Measurements from ENCODE around the gene FGD4. TPM values are rescaled to one million over a fixed set of nuclear protein-coding genes. Genes with fewer than 3 reads are reported as not detected.

FGD4 gene
- total RNA-seq, 4 donors from 2014 or later = 42.6 to 69.4 (median 47.3) TPM

DNA sequence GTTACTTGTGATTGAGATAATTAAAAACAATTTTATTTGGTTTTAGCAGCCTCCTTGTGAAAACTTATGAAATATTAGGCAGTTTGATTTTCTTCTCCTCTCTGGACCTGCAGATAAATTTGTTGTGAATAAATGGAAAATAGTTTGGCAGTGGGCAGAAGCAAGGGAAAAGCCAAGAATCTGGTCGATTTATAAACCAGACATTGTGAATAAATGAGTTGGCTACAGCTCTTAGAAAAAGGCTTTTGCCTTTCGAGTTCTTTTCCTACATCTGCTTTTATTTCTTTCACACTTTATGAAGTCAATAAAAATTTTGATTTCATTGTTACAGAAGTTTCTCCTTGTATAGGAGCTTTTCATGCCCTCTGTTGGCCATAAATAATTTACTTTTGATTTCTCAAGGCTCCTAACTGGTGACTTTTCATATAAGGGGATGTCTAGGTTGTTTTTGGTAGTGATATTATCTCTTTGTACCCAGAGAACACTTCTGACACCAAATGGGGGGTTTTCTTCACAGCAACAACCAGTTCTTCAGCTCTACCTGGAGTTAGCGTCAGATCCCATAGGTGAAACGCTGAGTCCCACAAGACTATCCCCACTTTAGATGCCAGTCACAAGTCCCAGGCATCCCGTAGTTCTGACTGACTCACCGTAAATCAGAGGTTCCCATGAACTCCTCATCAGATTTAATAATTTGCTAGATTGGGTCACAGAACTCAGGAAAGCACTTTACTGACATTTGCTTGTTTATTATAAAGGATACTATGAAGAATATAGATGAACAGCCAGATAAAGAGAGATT is 143.3 kb downstream of the FGD4 start:
- Histone ChIP-seq H3K4me3 (no peak overlapping the region), H3K4me1 (peaks cover 40% of the 10 kb centered on the region), H3K27me3 (no peaks in the 10 kb centered on the region), H3K9me3 (no peaks in the 10 kb centered on the region), H3K27ac (peak overlapping the region; percentile 42), H3K36me3 (no peaks in the 10 kb centered on the region)
- no peak for TF ChIP-seq POLR2AphosphoS5 (IDR thresholded peaks at IDR 0.05)
- TF ChIP-seq, protein P1, sequence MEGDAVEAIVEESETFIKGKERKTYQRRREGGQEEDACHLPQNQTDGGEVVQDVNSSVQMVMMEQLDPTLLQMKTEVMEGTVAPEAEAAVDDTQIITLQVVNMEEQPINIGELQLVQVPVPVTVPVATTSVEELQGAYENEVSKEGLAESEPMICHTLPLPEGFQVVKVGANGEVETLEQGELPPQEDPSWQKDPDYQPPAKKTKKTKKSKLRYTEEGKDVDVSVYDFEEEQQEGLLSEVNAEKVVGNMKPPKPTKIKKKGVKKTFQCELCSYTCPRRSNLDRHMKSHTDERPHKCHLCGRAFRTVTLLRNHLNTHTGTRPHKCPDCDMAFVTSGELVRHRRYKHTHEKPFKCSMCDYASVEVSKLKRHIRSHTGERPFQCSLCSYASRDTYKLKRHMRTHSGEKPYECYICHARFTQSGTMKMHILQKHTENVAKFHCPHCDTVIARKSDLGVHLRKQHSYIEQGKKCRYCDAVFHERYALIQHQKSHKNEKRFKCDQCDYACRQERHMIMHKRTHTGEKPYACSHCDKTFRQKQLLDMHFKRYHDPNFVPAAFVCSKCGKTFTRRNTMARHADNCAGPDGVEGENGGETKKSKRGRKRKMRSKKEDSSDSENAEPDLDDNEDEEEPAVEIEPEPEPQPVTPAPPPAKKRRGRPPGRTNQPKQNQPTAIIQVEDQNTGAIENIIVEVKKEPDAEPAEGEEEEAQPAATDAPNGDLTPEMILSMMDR (IDR thresholded peaks at IDR 0.05) = no peak
- WGBS = 73% methylated on average over 6 of the region's 6 CpGs
- no peak for DNase-seq (ENCODE audit: low spot score in 2 of 2)

DNA sequence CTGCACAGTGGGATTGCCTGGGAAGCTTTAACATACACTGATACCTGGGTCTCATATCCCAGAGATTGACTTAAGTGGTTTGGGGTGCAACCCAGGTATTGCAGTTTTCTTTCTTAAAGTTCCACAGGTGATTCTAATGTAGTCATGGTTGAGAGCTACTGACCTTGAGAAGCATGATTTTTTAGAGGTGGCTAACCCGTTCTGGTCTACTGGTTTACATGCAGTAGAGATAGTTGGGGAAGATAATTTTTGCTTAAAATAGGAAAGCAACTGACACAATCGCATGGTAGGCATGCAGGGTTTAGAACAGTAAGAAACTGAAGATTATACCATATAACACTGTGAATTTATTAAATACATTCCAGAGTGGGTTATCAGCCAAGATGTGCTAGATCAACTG is 145.5 kb downstream of the FGD4 start:
- no peak overlapping the region for H3K27ac ChIP-seq
- no peaks in the 10 kb centered on the region for H3K36me3 ChIP-seq
- H3K27me3 ChIP-seq = no peaks in the 10 kb centered on the region
- WGBS = 84% methylated on average over 2 of the region's 2 CpGs
- TF ChIP-seq, protein P1 (IDR thresholded peaks at IDR 0.05) = no peak
- TF ChIP-seq POLR2AphosphoS5 (IDR thresholded peaks at IDR 0.05) (no peak), EP300 (IDR thresholded peaks at IDR 0.05) (no peak), POLR2A (IDR thresholded peaks at IDR 0.05) (no peak)
- no peak overlapping the region for H3K4me3 ChIP-seq
- H3K4me1 ChIP-seq = peaks cover 62% of the 10 kb centered on the region
- H3K9me3 ChIP-seq = no peaks in the 10 kb centered on the region
- no peak for DNase-seq (ENCODE audit: low spot score in 2 of 2)

DNA sequence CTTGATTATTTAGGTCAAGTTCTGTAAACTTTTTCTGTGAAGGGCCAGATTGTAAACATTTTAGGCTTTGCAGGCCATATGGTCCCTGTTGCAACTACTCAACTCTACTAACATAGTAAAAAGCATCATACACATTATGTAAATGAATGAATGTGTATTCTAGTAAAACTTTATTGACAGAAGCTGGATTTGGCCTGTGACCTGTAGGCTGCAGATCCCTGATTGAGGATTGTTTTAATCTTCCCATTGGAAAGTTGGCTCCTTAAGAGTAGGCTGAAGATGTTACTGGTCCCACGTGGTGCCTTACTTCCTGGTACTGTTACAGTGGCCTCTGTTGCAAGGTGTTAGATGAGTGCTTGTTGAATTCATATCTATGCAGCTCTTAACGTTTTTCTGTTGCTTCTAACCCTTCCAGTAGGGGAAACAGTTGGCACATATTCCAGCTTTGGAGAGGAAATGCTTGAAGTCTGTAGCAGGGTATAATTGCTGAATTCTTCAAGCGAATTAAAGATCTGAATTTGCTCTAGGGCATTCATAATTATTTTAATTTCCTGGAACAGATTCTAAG is 146.1 kb downstream of the FGD4 start:
- TF ChIP-seq, protein P1 (IDR thresholded peaks at IDR 0.05) = no peak
- TF ChIP-seq POLR2AphosphoS5 (IDR thresholded peaks at IDR 0.05) = no peak
- no peak for TF ChIP-seq POLR2A (IDR thresholded peaks at IDR 0.05)
- no peak for TF ChIP-seq EP300 (IDR thresholded peaks at IDR 0.05)
- no peak overlapping the region for H3K4me3 ChIP-seq
- WGBS = 12% methylated on average over 3 of the region's 3 CpGs
- H3K27me3 ChIP-seq = no peaks in the 10 kb centered on the region
- H3K27ac ChIP-seq = no peak overlapping the region
- H3K9me3 ChIP-seq = no peaks in the 10 kb centered on the region
- H3K36me3 ChIP-seq = no peaks in the 10 kb centered on the region
- DNase-seq (ENCODE audit: low spot score in 2 of 2) = no peak
- peaks cover 61% of the 10 kb centered on the region for H3K4me1 ChIP-seq

DNA sequence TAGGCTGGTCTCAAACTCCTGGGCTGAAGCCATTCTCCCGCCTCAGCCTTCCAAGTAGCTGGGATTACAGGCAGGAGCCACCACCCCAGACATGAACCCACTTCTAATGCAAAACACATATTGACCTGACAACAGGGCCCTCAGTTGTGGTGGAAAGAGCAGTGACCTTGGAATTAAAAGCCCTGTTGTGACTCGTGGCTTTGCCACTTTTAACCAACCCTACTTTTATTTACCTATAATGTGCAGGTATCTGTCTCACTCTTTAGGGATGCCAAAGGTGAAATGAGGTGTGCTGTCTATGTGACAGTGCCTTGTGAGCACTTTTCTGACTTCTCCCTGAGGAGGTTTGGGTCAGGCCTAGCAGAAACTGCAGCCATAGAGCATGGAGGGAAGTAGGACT is 146.9 kb downstream of the FGD4 start:
- H3K27me3 ChIP-seq = no peaks in the 10 kb centered on the region
- peaks cover 54% of the 10 kb centered on the region for H3K4me1 ChIP-seq
- no peak overlapping the region for H3K27ac ChIP-seq
- WGBS = 77% methylated on average over 2 of the region's 2 CpGs
- DNase-seq (ENCODE audit: low spot score in 2 of 2) = no peak
- TF ChIP-seq EP300 (IDR thresholded peaks at IDR 0.05) = no peak
- no peak for TF ChIP-seq POLR2A (IDR thresholded peaks at IDR 0.05)
- no peak for TF ChIP-seq POLR2AphosphoS5 (IDR thresholded peaks at IDR 0.05)
- TF ChIP-seq, protein P1 (IDR thresholded peaks at IDR 0.05) = no peak
- no peak overlapping the region for H3K4me3 ChIP-seq
- no peaks in the 10 kb centered on the region for H3K36me3 ChIP-seq
- H3K9me3 ChIP-seq = no peaks in the 10 kb centered on the region

DNA sequence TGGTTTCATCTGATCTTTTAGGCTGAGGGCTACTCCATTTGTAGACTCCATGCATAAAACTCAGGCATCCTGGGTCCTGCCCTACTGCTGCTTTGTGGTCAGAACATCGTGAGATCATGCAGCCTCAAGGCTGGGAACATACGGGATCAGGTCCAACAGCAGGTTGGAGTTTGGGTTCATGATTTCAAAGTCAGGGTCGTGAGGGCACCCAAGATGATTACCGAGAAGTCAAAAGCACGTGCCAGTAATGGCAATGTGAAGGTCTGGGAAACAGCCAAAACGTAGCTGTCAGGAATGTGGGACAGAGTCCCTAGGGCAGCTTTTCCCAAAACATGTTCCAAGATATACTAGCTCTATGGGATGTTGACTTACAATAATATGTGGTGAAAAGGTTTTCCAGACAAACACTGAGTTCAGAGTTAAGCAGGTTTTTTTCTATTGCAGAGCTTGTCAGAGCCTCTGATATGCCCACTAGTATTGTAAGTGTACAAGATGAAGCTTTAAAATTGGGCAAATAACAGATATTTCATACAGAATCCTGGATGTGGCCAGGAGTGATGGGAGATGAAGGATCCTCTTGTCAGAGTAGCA is 149.4 kb downstream of the FGD4 start:
- H3K36me3 ChIP-seq = no peaks in the 10 kb centered on the region
- H3K4me3 ChIP-seq = no peak overlapping the region
- DNase-seq (ENCODE audit: low spot score in 2 of 2) = no peak
- H3K27ac ChIP-seq = peak overlapping the region; percentile 66
- TF ChIP-seq EP300 (IDR thresholded peaks at IDR 0.05) (no peak), POLR2A (IDR thresholded peaks at IDR 0.05) (no peak), POLR2AphosphoS5 (IDR thresholded peaks at IDR 0.05) (no peak)
- TF ChIP-seq, protein P1 (IDR thresholded peaks at IDR 0.05) = no peak
- no peaks in the 10 kb centered on the region for H3K27me3 ChIP-seq
- 27% methylated on average over 6 of the region's 6 CpGs for WGBS
- H3K4me1 ChIP-seq = peaks cover 44% of the 10 kb centered on the region
- no peaks in the 10 kb centered on the region for H3K9me3 ChIP-seq
